Measurements from ENCODE around the gene GSG1L. TPM values are rescaled to one million over a fixed set of nuclear protein-coding genes. Genes with fewer than 3 reads are reported as not detected.

Gene GSG1L
- total RNA-seq, 4 donors from 2014 or later: not detected

DNA sequence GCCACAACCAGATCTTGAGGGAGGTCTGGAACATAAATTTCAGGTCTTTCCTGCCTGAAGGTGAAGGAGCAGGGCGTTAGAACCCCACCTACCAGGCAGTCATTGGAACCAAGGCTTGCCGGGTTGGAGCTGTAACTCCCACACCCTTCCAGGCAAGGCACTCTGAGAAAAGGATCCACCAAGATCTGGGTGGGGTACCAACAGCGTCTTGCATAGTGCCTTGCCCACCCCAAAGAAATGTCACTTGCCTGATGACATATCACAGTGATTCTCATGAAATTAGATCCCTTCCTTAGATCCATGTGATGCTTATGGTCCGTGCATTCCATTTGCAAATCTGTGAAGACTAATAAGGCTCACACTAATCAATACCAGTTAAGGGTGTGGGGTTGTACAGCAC lies 312.3 kb downstream of the GSG1L start:
- TF ChIP-seq, protein P1, sequence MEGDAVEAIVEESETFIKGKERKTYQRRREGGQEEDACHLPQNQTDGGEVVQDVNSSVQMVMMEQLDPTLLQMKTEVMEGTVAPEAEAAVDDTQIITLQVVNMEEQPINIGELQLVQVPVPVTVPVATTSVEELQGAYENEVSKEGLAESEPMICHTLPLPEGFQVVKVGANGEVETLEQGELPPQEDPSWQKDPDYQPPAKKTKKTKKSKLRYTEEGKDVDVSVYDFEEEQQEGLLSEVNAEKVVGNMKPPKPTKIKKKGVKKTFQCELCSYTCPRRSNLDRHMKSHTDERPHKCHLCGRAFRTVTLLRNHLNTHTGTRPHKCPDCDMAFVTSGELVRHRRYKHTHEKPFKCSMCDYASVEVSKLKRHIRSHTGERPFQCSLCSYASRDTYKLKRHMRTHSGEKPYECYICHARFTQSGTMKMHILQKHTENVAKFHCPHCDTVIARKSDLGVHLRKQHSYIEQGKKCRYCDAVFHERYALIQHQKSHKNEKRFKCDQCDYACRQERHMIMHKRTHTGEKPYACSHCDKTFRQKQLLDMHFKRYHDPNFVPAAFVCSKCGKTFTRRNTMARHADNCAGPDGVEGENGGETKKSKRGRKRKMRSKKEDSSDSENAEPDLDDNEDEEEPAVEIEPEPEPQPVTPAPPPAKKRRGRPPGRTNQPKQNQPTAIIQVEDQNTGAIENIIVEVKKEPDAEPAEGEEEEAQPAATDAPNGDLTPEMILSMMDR (IDR thresholded peaks at IDR 0.05; ENCODE audit: low read depth): no peak

DNA sequence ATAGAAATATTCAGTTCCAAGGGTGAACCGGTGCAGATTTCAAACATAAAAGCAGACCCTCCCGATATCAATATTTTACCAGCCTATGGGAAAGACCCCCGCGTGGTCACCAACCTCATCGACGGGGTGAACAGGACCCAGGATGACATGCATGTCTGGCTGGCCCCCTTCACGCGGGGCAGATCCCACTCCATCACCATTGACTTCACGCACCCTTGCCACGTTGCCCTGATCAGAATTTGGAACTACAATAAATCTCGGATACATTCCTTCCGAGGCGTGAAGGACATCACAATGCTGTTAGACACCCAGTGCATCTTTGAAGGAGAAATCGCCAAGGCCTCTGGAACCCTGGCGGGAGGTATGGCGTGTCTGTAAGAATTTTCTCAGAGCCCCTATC lies 313.6 kb downstream of the GSG1L start:
- TF ChIP-seq, protein P1 (IDR thresholded peaks at IDR 0.05; ENCODE audit: low read depth): no peak

DNA sequence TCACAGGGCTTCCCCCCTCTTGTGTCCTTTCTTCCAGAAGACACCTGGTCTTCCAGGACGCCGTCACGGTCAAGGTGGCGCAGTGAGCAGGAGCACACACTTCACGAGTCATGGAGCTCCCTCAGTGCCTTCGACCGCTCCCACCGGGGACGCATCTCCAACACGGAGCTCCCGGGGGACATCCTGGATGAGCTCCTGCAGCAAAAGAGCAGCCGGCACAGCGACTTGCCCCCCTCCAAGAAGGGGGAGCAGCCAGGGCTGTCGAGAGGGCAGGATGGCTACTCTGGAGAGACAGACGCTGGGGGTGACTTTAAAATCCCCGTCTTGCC lies 314.0 kb downstream of the GSG1L start:
- TF ChIP-seq, protein P1 (IDR thresholded peaks at IDR 0.05; ENCODE audit: low read depth): no peak

DNA sequence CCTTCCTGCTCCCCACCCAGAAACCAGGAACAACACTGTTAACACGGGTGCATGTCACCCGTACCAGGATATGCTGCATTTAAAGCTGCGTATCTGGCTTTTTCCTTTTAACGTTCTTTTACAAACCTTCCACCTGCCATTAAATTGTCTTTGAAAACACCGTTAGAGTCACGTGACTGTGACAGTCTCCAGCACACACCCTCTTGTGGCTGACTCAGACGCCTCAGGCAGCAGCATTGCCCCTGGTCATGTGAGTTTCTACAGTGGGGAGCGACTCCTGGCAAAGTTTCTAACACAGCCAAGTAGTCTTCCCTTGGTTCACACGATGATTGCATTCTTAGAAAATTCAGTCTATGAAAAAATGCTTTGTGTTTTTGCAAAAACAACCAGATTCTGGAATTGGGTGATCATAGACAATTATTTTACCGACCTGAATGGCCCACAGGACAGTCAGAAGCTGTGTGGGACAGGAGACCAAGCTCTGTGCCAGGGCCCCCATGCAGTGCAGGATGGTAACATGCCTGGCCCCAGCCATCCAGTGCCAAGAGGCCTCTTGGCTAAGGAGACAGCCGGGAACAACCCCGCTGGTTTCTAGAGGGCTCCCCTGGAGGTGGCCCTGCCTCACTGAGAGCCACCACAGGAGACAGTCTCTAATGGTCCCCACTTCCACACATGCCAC lies 314.5 kb downstream of the GSG1L start:
- TF ChIP-seq, protein P1 (IDR thresholded peaks at IDR 0.05; ENCODE audit: low read depth): no peak

DNA sequence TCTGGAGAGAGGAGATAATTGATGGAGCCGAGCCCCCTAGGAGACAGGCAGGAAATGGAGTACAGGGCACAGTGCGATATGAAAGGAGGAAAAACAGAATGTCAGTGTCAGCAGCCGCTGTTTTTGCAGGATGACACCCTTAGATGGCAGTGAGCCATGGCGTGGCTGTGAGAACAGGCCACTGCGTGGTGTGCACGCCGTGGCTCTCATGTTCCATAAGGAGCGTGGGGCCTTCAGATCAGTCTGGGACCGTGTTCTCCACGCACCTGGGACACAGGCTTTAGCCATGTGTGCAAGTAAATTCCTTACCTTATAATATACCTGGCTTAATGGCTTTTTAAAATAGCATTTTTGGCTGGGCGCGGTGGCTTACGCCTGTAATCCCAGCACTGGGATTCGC lies 315.6 kb downstream of the GSG1L start:
- TF ChIP-seq, protein P1 (IDR thresholded peaks at IDR 0.05; ENCODE audit: low read depth): no peak

DNA sequence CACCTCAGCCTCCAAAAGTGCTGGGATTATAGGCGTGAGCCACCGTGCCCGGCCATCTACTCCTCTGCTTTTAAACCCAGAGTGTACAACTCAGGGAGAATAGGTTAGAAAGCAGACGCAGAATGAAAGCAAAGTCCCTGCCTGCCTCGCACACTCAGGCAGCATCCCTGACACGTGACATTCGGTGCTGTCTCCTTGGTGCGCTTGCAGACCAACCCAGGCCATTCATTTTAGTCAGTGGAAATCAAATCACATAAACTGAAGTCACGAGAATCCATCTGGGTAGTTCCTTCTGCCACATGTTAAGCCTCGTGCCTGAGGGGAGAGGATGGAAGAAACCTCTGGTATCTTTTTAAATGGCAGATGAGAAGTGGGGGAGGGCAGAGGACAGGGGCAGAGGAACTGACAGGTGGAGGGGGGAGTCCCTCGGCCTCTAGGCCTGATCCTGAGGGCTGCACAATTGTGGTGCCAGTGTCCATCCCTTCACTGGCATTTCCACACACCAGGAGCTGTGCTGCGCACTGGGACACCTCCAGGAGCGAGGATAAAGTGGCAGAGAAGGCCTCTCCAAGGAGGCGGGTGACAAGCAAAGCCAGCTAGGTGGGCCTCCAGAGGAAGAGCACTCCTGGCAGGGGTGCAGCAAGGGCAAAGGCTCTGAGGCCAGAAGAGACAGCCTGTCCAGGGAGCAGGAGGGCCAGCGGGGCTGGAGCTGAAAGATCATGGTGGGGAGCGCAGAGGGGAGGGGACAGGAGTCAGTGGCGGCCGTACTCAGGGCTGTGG lies 317.2 kb downstream of the GSG1L start:
- TF ChIP-seq, protein P1 (IDR thresholded peaks at IDR 0.05; ENCODE audit: low read depth): no peak

DNA sequence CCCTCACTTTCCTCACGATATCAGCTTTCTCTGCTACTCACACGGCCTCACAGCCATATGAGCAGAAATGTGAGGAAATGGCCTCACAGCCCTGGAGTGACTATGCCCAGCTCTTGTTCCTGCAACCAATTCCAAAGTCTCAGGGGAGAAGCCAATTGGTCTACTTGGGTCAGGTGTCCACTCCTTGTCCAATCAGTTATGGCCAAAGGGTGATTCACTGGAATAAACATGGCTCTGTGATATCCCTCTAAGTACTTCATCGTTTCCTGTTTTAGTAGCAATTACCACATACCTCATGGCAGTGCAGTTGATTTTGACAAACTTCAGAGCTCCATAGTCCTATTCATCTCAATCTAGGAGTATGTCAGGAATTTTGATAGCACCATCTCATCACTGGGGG lies 318.2 kb downstream of the GSG1L start:
- TF ChIP-seq, protein P1 (IDR thresholded peaks at IDR 0.05; ENCODE audit: low read depth): no peak
